ENCODE results near the gene DUS1L.

The DUS1L gene

DNA sequence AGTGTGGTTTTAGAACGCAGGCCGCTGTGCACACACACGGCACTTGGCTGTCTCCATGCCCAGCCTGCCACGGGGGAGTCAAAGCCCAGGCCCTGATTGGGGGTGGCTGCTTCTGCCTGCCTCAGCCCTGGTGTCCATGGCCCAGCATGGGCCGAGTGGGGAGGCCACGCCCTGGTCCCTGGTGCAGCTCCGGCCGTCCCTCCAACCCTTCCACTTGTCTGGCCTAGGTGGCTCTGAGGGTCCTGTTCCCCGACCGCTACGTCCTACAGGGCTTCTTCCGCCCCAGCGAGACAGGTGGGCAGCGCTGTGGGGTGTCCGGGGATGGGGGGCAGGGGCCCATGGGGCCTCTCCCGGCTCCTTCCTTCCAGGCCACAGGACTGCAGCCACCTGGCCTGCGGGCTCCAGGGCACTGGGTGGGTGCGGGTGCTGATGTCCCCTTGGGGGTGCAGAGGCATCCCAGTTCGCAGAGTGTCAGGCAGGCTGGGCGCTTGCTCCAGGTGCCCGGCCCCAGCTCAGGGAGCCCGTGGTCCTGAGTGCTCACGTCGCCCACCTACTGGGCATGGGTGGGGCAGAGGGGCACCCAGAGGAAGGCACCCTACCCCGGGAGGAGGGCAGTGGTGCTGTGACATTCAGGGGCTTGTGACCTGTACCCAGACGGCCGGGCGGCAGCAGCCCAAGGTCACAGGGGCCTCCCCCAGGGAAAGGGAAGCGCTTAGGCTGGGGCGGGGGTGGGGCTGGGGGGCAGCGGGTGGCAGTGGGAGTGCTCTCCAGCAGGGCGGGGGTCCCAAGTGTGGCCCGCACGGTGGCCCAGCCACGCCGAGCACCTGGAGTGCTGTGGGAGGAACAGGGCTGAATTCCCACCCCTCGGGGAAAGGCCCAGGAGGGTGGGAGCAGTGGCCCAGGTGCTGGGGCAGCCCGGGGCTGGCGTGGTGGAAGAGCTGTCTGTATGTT, 54.8 kb downstream of the DUS1L start:
- no peak for DNase-seq

DNA sequence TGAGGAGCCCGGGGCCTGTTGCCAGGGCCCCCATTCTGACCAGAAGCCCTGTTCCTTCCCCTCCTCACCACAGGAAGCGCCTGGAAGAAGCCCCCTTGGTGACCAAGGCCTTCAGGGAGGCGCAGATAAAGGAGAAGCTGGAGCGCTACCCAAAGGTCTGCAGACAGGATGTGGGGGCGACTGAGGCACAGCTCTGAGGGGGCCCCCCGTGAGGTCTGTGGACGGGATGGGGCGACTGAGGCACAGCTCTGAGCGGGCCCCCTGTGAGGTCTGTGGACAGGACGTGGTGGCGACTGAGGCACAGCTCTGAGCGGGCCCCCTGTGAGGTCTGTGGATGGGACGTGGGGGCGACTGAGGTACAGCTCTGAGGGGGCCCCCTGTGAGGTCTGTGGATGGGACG, 56.2 kb downstream of the DUS1L start:
- no peak for DNase-seq

DNA sequence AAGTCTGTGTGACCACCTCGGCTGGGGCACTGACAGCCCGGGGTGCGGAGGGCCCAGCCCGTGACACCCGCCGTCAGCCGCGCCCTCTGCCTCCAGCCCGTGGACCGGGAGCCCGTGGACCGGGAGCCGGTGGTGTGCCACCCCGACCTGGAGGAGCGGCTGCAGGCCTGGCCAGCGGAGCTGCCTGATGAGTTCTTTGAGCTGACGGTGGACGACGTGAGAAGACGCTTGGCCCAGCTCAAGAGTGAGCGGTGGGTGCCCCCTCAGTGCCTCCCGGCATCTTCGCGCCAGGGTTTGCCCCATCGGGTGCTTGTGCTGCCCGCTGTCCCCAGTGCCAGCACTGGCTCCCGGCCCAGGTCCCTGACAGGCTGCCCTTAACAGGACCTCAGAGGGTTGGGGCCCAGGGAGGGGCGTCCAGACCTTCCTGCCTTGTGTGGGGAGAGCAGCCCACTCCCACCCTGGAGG, 56.6 kb downstream of the DUS1L start:
- no peak for DNase-seq

DNA sequence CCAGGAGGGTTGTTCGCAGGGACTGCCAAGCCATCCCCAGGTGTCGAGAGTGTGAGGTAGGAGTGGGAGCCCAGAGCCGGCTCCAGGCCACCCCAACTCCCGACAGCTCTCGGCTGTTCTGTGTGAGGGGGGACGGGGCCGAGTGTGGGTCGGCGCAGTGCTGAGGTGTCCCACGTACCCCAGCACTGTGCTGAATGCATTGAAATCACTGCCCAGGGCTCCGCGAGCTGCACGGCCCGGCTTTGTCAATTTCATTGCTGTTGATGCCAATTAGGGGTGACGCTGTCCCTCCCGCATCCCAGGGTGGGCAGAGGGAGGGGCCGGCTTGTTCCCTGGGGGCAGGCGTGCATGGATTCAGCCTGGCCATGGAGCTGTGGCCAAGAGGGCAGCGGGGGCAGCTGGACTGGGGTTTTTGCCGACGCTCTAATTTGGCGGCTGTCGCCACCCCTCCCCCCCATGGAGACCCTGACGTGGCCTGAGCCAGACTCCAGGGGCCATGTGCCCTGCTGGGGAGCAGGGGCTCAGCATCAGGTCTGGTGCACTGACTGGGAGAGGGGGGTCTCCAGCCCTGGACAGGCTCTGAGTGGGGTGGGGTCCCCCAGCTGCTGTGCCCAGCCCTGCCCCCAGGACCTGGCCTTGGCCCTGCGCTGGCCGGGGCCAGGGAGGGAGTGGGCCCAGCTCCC, 57.2 kb downstream of the DUS1L start:
- DNase-seq: no peak
